MM.1S (cell line): ENCODE data around the gene ENDOV.

Source experiments
- DNase-seq: peaks from one replicate; pipeline ENCODE4 v3.0.0-alpha.2; 2015
- H2AFZ ChIP-seq: fragments of 300-600 bp; sonication (generic); 2 replicates; pipeline ENCODE4 v1.6.0; 2016; ENCODE audit warnings: antibody characterized with exemption, low read length
- H3F3A ChIP-seq: fragments of 300-600 bp; sonication (generic); 2 replicates; pipeline ENCODE4 v1.6.1; 2016; ENCODE audit warnings: mild to moderate bottlenecking, antibody characterized with exemption, low read length, moderate library complexity, mixed read lengths; ENCODE audit not compliant: insufficient read depth
- H3K27ac ChIP-seq: fragments of 300-600 bp; sonication (generic); 2 replicates; pipeline ENCODE4 v1.5.1; 2016; ENCODE audit warnings: mild to moderate bottlenecking, low read length
- H3K27me3 ChIP-seq: fragments of 300-600 bp; sonication (generic); replicated peaks from 2 replicates; pipeline ENCODE4 v1.6.0; 2016; ENCODE audit warnings: low read length; ENCODE audit not compliant: insufficient read depth
- H3K36me3 ChIP-seq: fragments of 300-600 bp; sonication (generic); replicated peaks from 2 replicates; pipeline ENCODE4 v1.6.1; 2016; ENCODE audit warnings: mild to moderate bottlenecking, low read length, mixed read lengths; ENCODE audit not compliant: insufficient read depth
- H3K4me1 ChIP-seq: fragments of 300-600 bp; sonication (generic); 2 replicates; pipeline ENCODE4 v1.6.1; 2016; ENCODE audit warnings: low read length, mixed read lengths
- H3K4me2 ChIP-seq: fragments of 300-600 bp; sonication (generic); 2 replicates; pipeline ENCODE4 v1.6.0; 2016; ENCODE audit warnings: low read depth, low read length
- H3K4me3 ChIP-seq: fragments of 300-600 bp; sonication (generic); 2 replicates; pipeline ENCODE4 v1.5.1; 2016; ENCODE audit warnings: low read length, mixed read lengths
- H3K79me2 ChIP-seq: fragments of 300-600 bp; sonication (generic); 2 replicates; pipeline ENCODE4 v1.6.1; 2016; ENCODE audit warnings: mixed run types, low read length, mixed read lengths
- H3K9ac ChIP-seq: fragments of 300-600 bp; sonication (generic); 2 replicates; pipeline ENCODE4 v1.6.1; 2016; ENCODE audit warnings: low read length, mixed read lengths
- H3K9me2 ChIP-seq: fragments of 300-600 bp; sonication (generic); replicated peaks from 2 replicates; pipeline ENCODE4 v1.6.1; 2016; ENCODE audit warnings: mild to moderate bottlenecking, low read length, mixed read lengths; ENCODE audit not compliant: insufficient read depth
- H3K9me3 ChIP-seq: fragments of 300-600 bp; sonication (generic); replicated peaks from 2 replicates; pipeline ENCODE4 v1.6.1; 2016; ENCODE audit warnings: mild to moderate bottlenecking, low read length, mixed read lengths; ENCODE audit not compliant: insufficient read depth
- H4K20me1 ChIP-seq: fragments of 300-600 bp; sonication (generic); 2 replicates; pipeline ENCODE4 v1.6.1; 2016; ENCODE audit warnings: mild to moderate bottlenecking, low read length, moderate library complexity, mixed read lengths; ENCODE audit not compliant: insufficient read depth
- CTCF ChIP-seq: fragments of 300-600 bp; sonication (generic); IDR thresholded peaks from 2 replicates; pipeline ENCODE4 v1.5.1; 2016; ENCODE audit warnings: antibody characterized with exemption, low read length, mixed read lengths
- EZH2 ChIP-seq: fragments of 300-600 bp; sonication (generic); optimal IDR thresholded peaks from 2 replicates; pipeline ENCODE3; 2017; ENCODE audit warnings: low read depth, mild to moderate bottlenecking, antibody characterized with exemption, low read length, mixed read lengths
- EZH2phosphoT487 ChIP-seq: fragments of 300-600 bp; sonication (generic); IDR thresholded peaks from 2 replicates; pipeline ENCODE4 v1.6.1; 2018; ENCODE audit warnings: antibody characterized with exemption, low read length

Gene ENDOV

GRCh38 chr17:80422276-80422675 is 7.3 kb downstream of the ENDOV start:
- H3K4me2 ChIP-seq, result no peak overlapping the region
- no peak for TF ChIP-seq CTCF
- no peak for TF ChIP-seq EZH2phosphoT487
- TF ChIP-seq EZH2, result no peak
- H3F3A ChIP-seq, result no peaks in the 10 kb centered on the region
- no peaks in the 10 kb centered on the region for H3K9me3 ChIP-seq
- H3K9ac ChIP-seq, result no peak overlapping the region
- H3K27me3 ChIP-seq, result peaks cover 21% of the 10 kb centered on the region
- H3K79me2 ChIP-seq, result no peaks in the 10 kb centered on the region
- no peak overlapping the region for H2AFZ ChIP-seq
- H4K20me1 ChIP-seq, result no peaks in the 10 kb centered on the region
- no peaks in the 10 kb centered on the region for H3K4me1 ChIP-seq
- no peak overlapping the region for H3K27ac ChIP-seq
- no peaks in the 10 kb centered on the region for H3K36me3 ChIP-seq
- H3K9me2 ChIP-seq, result no peaks in the 10 kb centered on the region
- H3K4me3 ChIP-seq, result no peak overlapping the region
- DNase-seq, result no peak

- Histone ChIP-seq H3K36me3 (no peaks in the 10 kb centered on the region), H3K27me3 (peaks cover 28% of the 10 kb centered on the region), H3K9me3 (no peaks in the 10 kb centered on the region), H3K4me3 (no peak overlapping the region), H3K4me1 (no peaks in the 10 kb centered on the region), H3K27ac (no peak overlapping the region), H4K20me1 (no peaks in the 10 kb centered on the region), H3F3A (no peaks in the 10 kb centered on the region), H3K9me2 (no peaks in the 10 kb centered on the region), H3K9ac (no peak overlapping the region), H2AFZ (no peak overlapping the region), H3K4me2 (no peak overlapping the region), H3K79me2 (no peaks in the 10 kb centered on the region)
- no peak for TF ChIP-seq CTCF
- DNase-seq, result no peak
Measured at GRCh38 chr17:80422981-80423380, 8.0 kb downstream of the ENDOV start.

- Histone ChIP-seq H3K27me3 (peaks cover 35% of the 10 kb centered on the region), H3K36me3 (no peaks in the 10 kb centered on the region), H3K27ac (no peak overlapping the region), H2AFZ (no peak overlapping the region), H3K79me2 (no peaks in the 10 kb centered on the region), H3K9me2 (no peaks in the 10 kb centered on the region), H3K4me3 (no peak overlapping the region), H3K4me2 (no peak overlapping the region), H3K9me3 (no peaks in the 10 kb centered on the region), H4K20me1 (no peaks in the 10 kb centered on the region), H3K9ac (no peak overlapping the region), H3F3A (no peaks in the 10 kb centered on the region), H3K4me1 (no peaks in the 10 kb centered on the region)
- TF ChIP-seq EZH2phosphoT487 (no peak), EZH2 (no peak), CTCF (no peak)
- DNase-seq, result no peak
Measured at GRCh38 chr17:80423536-80424225, 8.7 kb downstream of the ENDOV start.
